OCI-LY3 (cell line): ENCODE data around the gene PHACTR3.

Experiments
- EZH2phosphoT487 ChIP-seq: fragments of 200-600 bp; shearing (Covaris generic); IDR thresholded peaks from 2 replicates; pipeline ENCODE4 v1.6.1; 2018; ENCODE audit warnings: antibody characterized with exemption, mixed run types, low read depth
- TF ChIP-seq, protein P1 (sequence below): fragments of 200-600, 300-600 bp; sonication (generic); IDR thresholded peaks from 2 replicates; pipeline ENCODE4 v1.5.1; 2014; ENCODE audit warnings: antibody characterized with exemption, low read length, low read depth

DNA sequence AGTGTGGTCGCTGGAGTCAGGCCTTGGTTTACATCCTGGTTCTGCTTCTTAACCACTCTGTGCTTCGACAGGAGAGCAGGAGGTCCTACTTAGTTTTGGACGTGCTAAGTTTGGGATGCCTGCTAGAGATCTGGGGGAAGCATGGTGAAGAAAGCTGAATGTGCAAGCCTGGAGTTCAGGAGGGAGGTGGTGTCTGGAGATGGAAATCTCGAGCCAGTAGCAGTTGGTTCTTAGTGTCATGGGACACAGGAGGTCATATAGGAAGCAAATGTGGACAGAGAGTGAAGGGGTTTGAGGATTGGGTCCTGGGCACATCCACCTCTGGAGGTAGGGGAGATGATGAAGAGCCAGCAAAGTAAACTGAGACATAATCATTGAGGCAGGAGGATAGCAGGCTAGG is 197.7 kb downstream of the PHACTR3 start:
- TF ChIP-seq, protein P1, sequence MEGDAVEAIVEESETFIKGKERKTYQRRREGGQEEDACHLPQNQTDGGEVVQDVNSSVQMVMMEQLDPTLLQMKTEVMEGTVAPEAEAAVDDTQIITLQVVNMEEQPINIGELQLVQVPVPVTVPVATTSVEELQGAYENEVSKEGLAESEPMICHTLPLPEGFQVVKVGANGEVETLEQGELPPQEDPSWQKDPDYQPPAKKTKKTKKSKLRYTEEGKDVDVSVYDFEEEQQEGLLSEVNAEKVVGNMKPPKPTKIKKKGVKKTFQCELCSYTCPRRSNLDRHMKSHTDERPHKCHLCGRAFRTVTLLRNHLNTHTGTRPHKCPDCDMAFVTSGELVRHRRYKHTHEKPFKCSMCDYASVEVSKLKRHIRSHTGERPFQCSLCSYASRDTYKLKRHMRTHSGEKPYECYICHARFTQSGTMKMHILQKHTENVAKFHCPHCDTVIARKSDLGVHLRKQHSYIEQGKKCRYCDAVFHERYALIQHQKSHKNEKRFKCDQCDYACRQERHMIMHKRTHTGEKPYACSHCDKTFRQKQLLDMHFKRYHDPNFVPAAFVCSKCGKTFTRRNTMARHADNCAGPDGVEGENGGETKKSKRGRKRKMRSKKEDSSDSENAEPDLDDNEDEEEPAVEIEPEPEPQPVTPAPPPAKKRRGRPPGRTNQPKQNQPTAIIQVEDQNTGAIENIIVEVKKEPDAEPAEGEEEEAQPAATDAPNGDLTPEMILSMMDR = no peak
- TF ChIP-seq EZH2phosphoT487 = no peak
